Vagina (tissue), 2 donors: ENCODE data around the gene LRRC3.

Source experiments
- POLR2AphosphoS5 ChIP-seq, 2 donors: sonication (generic); formaldehyde crosslinking; IDR thresholded peaks; one replicate each; pipeline ENCODE4 v1.9.0; 2017; ENCODE audit warnings: antibody characterized with exemption in 2 of 2, mild to moderate bottlenecking in 2 of 2, low read depth in 1 of 2; ENCODE audit not compliant: insufficient read depth in 1 of 2
- TF ChIP-seq, protein P1 (sequence below), 3 experiments: fragments of 450-650 bp in 2 of 3; fragments of 200-600 bp in 1 of 3; sonication (generic) in 1 of 3; IDR thresholded peaks; one replicate each; pipeline ENCODE4 v1.5.1; 2017 to 2019; ENCODE audit warnings: antibody characterized with exemption in 3 of 3, mild to moderate bottlenecking in 2 of 3, moderate library complexity in 2 of 3

DNA sequence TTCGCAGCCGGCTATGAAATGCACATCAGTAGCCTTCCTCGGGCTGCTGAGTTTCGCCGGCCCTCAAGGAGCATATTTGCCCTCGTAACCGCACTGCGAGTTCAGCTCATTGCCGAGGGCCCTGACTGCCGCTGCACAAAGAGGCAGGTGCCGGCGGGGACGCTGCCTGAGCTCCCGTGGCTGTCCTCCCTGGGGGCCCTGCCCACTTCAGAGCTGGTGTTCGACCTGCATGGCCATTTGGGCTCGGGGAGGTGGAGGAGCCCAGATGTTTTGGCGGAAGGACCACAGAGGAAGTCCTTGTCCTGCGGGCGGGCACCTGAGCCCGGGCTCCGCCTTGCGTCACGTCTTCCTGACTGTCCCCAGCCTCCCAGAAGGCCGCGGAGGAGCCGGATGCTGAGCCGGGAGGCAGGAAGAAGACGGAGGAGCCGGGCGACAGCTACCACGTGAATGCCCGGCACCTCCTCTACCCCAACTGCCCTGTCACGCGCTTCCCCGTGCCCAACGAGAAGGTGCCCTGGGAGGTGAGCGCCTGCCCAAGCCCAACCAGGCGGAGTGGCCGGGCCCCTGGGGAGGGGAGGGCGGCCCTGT is 29.9 kb upstream of the LRRC3 start:
- TF ChIP-seq, protein P1, sequence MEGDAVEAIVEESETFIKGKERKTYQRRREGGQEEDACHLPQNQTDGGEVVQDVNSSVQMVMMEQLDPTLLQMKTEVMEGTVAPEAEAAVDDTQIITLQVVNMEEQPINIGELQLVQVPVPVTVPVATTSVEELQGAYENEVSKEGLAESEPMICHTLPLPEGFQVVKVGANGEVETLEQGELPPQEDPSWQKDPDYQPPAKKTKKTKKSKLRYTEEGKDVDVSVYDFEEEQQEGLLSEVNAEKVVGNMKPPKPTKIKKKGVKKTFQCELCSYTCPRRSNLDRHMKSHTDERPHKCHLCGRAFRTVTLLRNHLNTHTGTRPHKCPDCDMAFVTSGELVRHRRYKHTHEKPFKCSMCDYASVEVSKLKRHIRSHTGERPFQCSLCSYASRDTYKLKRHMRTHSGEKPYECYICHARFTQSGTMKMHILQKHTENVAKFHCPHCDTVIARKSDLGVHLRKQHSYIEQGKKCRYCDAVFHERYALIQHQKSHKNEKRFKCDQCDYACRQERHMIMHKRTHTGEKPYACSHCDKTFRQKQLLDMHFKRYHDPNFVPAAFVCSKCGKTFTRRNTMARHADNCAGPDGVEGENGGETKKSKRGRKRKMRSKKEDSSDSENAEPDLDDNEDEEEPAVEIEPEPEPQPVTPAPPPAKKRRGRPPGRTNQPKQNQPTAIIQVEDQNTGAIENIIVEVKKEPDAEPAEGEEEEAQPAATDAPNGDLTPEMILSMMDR (IDR thresholded peaks at IDR 0.05), result no peak
- TF ChIP-seq POLR2AphosphoS5 (IDR thresholded peaks at IDR 0.05; ENCODE audit: insufficient read depth in 1 of 2, low read depth in 1 of 2), result no peak
